IMR-90 (cell line): ENCODE results near the gene CDH23. TPM values are rescaled to one million over a fixed set of nuclear protein-coding genes. Genes with fewer than 3 reads are reported as not detected.

ENCODE experiments used
- ATAC-seq: fragments of 200-7000 bp; cut with Tn5 transposase; 2 replicates; pipeline ENCODE4 v1.9.1; 2020; ENCODE audit warnings: low read depth, mild to moderate bottlenecking, moderate library complexity
- BruUV-seq: library from RNA; stranded (reverse); fragments of 400-500 nt; replicated peaks from 2 replicates; lab custom pipeline; 2021; lab: Mats Ljungman, UMichigan
- CTCF ChIA-PET: fragments of 300-600 bp; formaldehyde crosslinking; extraction: SDS; loops from one replicate; lab custom pipeline; 2021; ENCODE audit warnings: antibody characterized with exemption; lab: Yijun Ruan, JAX
- POLR2A ChIA-PET: fragments of 300-600 bp; sonication (Branson Sonifier 250); formaldehyde crosslinking; loops from one replicate; lab custom pipeline; 2022; ENCODE audit warnings: antibody characterized with exemption; ENCODE audit not compliant: unreplicated experiment; lab: Charles Lee
- DNase-seq: peaks from one replicate; pipeline ENCODE4 v3.0.0; 2013
- H2AFZ ChIP-seq: replicated peaks from 2 replicates; pipeline ENCODE3; 2013; ENCODE audit warnings: low read length, mild to moderate bottlenecking; ENCODE audit not compliant: poor library complexity
- H2AK5ac ChIP-seq: 2 replicates; pipeline ENCODE4 v1.6.1; 2013; ENCODE audit warnings: low read depth, low read length, inconsistent platforms
- H2AK9ac ChIP-seq: replicated peaks from 2 replicates; pipeline ENCODE3; 2013; ENCODE audit warnings: mild to moderate bottlenecking, low read depth, low read length, moderate library complexity; ENCODE audit not compliant: poor library complexity
- H2BK120ac ChIP-seq: 2 replicates; pipeline ENCODE4 v1.6.1; 2013; ENCODE audit warnings: low read depth, low read length, inconsistent platforms
- H2BK15ac ChIP-seq: 3 replicates; pipeline ENCODE4 v1.6.1; 2013; ENCODE audit warnings: low read depth, low read length, inconsistent platforms
- H2BK20ac ChIP-seq: 2 replicates; pipeline ENCODE4 v1.6.1; 2013; ENCODE audit warnings: low read depth, mild to moderate bottlenecking, inconsistent platforms, low read length, moderate library complexity
- H2BK5ac ChIP-seq: 2 replicates; pipeline ENCODE4 v1.6.1; 2013; ENCODE audit warnings: mild to moderate bottlenecking, low read depth, low read length, inconsistent platforms; ENCODE audit not compliant: poor library complexity, severe bottlenecking
- H3K14ac ChIP-seq: replicated peaks from 2 replicates; pipeline ENCODE4 v1.6.1; 2013; ENCODE audit warnings: low read depth, low read length, inconsistent platforms
- H3K18ac ChIP-seq: 2 replicates; pipeline ENCODE4 v1.6.1; 2013; ENCODE audit warnings: low read depth, low read length, control low read depth
- H3K23ac ChIP-seq: 2 replicates; pipeline ENCODE4 v1.6.1; 2013; ENCODE audit warnings: low read depth, low read length, inconsistent platforms
- H3K27ac ChIP-seq: 2 replicates; pipeline ENCODE4 v1.5.1; 2013; ENCODE audit warnings: mild to moderate bottlenecking, control low read depth, low read length; ENCODE audit not compliant: insufficient read depth
- H3K27me3 ChIP-seq: 2 replicates; pipeline ENCODE4 v1.6.1; 2013; ENCODE audit warnings: low read length; ENCODE audit not compliant: control insufficient read depth, insufficient read depth
- H3K36me3 ChIP-seq: 2 replicates; pipeline ENCODE4 v1.6.1; 2013; ENCODE audit warnings: low read length, mixed read lengths; ENCODE audit not compliant: control insufficient read depth, insufficient read depth
- H3K4ac ChIP-seq: 2 replicates; pipeline ENCODE4 v1.6.1; 2013; ENCODE audit warnings: low read depth, low read length, inconsistent platforms
- H3K4me1 ChIP-seq: 2 replicates; pipeline ENCODE4 v1.6.1; 2013; ENCODE audit warnings: low read length, mixed read lengths; ENCODE audit not compliant: control insufficient read depth, insufficient read depth
- H3K4me2 ChIP-seq: 2 replicates; pipeline ENCODE4 v1.6.1; 2013; ENCODE audit warnings: low read depth, mild to moderate bottlenecking, control low read depth, low read length, moderate library complexity
- H3K4me3 ChIP-seq: 2 replicates; pipeline ENCODE4 v1.5.1; 2013; ENCODE audit warnings: low read depth, mild to moderate bottlenecking, control low read depth, low read length, moderate library complexity; ENCODE audit not compliant: insufficient read depth
- H3K56ac ChIP-seq: 2 replicates; pipeline ENCODE4 v1.6.1; 2013; ENCODE audit warnings: low read length, inconsistent platforms; ENCODE audit not compliant: insufficient read depth; ENCODE audit errors: extremely low read depth
- H3K79me1 ChIP-seq, 2 experiments: 2 replicates each; pipeline ENCODE4 v1.6.1; 2013; ENCODE audit warnings: low read length in 2 of 2, inconsistent platforms in 1 of 2, low read depth in 1 of 2
- H3K9ac ChIP-seq: 2 replicates; pipeline ENCODE4 v1.6.1; 2013; ENCODE audit warnings: low read depth, low read length, control low read depth
- H3K9me1 ChIP-seq: 2 replicates; pipeline ENCODE4 v1.6.1; 2013; ENCODE audit warnings: low read length, inconsistent platforms; ENCODE audit not compliant: insufficient read depth
- H3K9me3 ChIP-seq: 2 replicates; pipeline ENCODE4 v1.6.1; 2013; ENCODE audit warnings: low read length; ENCODE audit not compliant: control insufficient read depth, insufficient read depth
- H4K20me1 ChIP-seq: 2 replicates; pipeline ENCODE4 v1.6.1; 2013; ENCODE audit warnings: low read length, inconsistent platforms; ENCODE audit not compliant: insufficient read depth
- H4K5ac ChIP-seq: 2 replicates; pipeline ENCODE4 v1.6.1; 2013; ENCODE audit warnings: mild to moderate bottlenecking, low read depth, low read length, control low read depth
- H4K8ac ChIP-seq, 2 experiments: 2 replicates each; pipeline ENCODE4 v1.6.1; 2013; ENCODE audit warnings: low read depth in 2 of 2, low read length in 2 of 2, control low read depth in 1 of 2, inconsistent platforms in 1 of 2
- H4K91ac ChIP-seq: 2 replicates; pipeline ENCODE4 v1.6.1; 2013; ENCODE audit warnings: low read depth, low read length, inconsistent platforms; ENCODE audit not compliant: insufficient read depth
- WGBS, 2 experiments: methylation state at CpG; one replicate each; pipeline versions ENCODE4 v1.1.5 to v1.1.7; 2013; ENCODE audit warnings: missing lambda C conversion rate in 2 of 2; ENCODE audit not compliant: insufficient read length in 1 of 2; ENCODE audit errors: extremely low coverage in 2 of 2; 5-methylcytosine and 5-hydroxymethylcytosine counted together
- dilution Hi-C: fragments of 300-500 bp; cut with HindIII; formaldehyde crosslinking; loops from one replicate; pipeline ENCODE4 v1.14.3; 2018; ENCODE audit warnings: low sequenced_read_pairs; ENCODE audit not compliant: unreplicated experiment
- in situ Hi-C: fragments of 300-500 bp; cut with MboI; formaldehyde crosslinking; loops from 3 replicates; pipeline ENCODE4 v1.14.3; 2019; ENCODE audit warnings: low sequenced_read_pairs, inconsistent platforms, mixed read lengths
- intact Hi-C: fragments of 100-400 bp; cut with micrococcal nuclease; formaldehyde crosslinking; loops from 2 replicates; pipeline ENCODE4 v1.10.0; 2022
- polyA plus RNA-seq, 3 experiments: library from polyadenylated mRNA; depleted of rRNA; stranded (reverse); fragments of >200 nt; gene quantifications; 2 replicates each; pipeline ENCODE4 v1.2.3, GENCODE V29; 2012; ENCODE audit warnings: low replicate concordance in 1 of 3
- total RNA-seq: library from RNA; depleted of rRNA; stranded (reverse); fragments of >200 nt; gene quantifications from 2 replicates; pipeline ENCODE4 v1.2.3, GENCODE V29; 2012
- TF ChIP-seq, protein P1 (sequence below): fragments of 150-350 bp; IDR thresholded peaks from 2 replicates; pipeline ENCODE4 v1.6.1; 2016; ENCODE audit warnings: low read depth, mild to moderate bottlenecking, low read length, moderate library complexity, borderline replicate concordance

CDH23 gene
- total and polyA plus RNA-seq, 2 of the 4 experiments (the other 2 are of a cell fraction), result under 0.01 to 0.03 TPM

DNA sequence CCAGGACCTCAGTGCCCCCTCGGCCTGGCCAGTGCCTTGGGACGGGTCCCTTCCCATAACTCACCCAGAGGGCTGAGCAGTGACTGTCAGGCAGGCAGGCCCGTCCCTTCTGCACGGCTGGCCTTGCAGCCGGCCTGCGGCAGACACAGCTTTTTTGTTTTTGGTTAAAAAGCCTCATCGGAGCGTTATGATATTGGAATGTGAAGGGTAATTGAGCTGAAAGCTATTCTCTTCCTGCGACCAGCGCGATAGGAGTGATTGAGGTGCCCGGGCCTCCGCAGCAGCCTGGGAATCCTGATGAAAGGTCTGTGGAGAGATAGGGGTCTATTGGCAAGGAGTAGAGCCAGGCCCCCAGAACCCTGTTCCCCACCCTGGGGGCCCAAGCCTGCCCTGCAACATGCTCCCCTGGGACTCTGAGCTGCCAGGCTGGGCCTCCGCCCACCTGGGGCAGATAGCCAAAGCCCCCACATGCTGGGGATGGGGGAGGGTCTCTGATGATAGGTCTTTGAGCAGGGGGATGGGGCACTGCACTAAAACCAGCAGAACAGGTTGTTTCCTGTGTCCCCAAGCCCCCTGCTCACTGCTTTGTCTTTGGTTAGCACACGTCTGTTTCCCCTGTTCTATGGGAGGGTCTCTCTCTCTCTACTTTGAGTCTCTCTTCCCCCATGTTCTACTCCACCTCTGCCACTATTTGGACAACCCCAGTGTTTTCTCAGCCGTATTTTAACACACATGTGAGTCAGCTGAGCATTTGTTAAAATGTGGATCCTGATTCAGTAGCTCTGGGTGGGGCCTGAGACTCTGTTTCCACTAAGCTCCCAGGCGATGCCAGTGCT, 131.9 kb downstream of the CDH23 start:
- Histone ChIP-seq H2BK5ac (no peak overlapping the region), H3K14ac (no peak overlapping the region), H2BK120ac (no peak overlapping the region), H2BK15ac (no peak overlapping the region), H2BK20ac (no peak overlapping the region), H4K91ac (no peak overlapping the region), H3K9me3 (no peaks in the 10 kb centered on the region), H3K27me3 (peaks cover 15% of the 10 kb centered on the region), H2AK9ac (no peak overlapping the region), H3K4me1 (no peaks in the 10 kb centered on the region), H3K9ac (no peak overlapping the region), H3K4me3 (no peak overlapping the region), H4K8ac (no peak overlapping the region), H3K9me1 (no peaks in the 10 kb centered on the region), H3K23ac (no peak overlapping the region), H3K79me1 (no peaks in the 10 kb centered on the region), H3K4ac (no peak overlapping the region), H2AK5ac (no peak overlapping the region), H3K4me2 (no peak overlapping the region), H3K27ac (no peak overlapping the region), H3K36me3 (no peaks in the 10 kb centered on the region), H3K56ac (no peak overlapping the region), H2AFZ (no peak overlapping the region), H3K18ac (no peak overlapping the region), H4K5ac (no peak overlapping the region), H4K20me1 (no peaks in the 10 kb centered on the region)
- 69% methylated on average over 6 of the region's 17 CpGs; no CpG with 5 or more reads in 1 of the 2 experiments for WGBS, 2 experiments
- POLR2A ChIA-PET, result no interaction called here
- no TSS peak for BruUV-seq
- DNase-seq (no peak), ATAC-seq (no peak)
- dilution Hi-C loops (no loop called here), in situ Hi-C loops (no loop called here), intact Hi-C loops (no loop called here)
- TF ChIP-seq, protein P1, sequence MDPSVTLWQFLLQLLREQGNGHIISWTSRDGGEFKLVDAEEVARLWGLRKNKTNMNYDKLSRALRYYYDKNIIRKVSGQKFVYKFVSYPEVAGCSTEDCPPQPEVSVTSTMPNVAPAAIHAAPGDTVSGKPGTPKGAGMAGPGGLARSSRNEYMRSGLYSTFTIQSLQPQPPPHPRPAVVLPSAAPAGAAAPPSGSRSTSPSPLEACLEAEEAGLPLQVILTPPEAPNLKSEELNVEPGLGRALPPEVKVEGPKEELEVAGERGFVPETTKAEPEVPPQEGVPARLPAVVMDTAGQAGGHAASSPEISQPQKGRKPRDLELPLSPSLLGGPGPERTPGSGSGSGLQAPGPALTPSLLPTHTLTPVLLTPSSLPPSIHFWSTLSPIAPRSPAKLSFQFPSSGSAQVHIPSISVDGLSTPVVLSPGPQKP, result no peak
- CTCF ChIA-PET, result no interaction called here
